ENCODE measurements around the gene SAC3D1. TPM values are rescaled to one million over a fixed set of nuclear protein-coding genes. Genes with fewer than 3 reads are reported as not detected.
A peak's percentile ranks its signal among the peaks of the same experiment; 100 is the strongest.

SAC3D1 gene
- total and polyA plus RNA-seq, 9 of the 15 experiments (the other 6 are each of a cell fraction or from before 2014, with no cell fraction given): 0.20 to 35.2 (median 5.8) TPM

DNA sequence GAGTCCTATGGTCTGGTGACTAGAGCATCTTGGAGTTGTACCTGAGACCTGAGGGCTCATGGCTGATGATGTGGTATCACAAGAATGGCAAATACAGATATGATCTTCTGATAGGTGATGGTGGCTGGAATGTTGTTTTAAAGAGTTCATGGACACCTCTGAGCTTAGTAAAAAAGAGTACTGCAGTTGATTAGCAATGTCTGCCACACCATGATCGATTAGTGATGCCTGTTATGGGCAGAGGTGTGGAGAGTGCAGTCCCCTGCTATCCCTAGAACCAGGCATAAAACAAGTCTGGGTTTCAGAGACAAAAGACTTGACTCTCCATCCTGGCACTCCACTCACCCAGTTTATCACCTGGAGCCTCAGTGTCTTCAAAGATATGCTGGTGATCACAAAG is 42.9 kb upstream of the SAC3D1 start (continued):
- TF ChIP-seq, protein P1, sequence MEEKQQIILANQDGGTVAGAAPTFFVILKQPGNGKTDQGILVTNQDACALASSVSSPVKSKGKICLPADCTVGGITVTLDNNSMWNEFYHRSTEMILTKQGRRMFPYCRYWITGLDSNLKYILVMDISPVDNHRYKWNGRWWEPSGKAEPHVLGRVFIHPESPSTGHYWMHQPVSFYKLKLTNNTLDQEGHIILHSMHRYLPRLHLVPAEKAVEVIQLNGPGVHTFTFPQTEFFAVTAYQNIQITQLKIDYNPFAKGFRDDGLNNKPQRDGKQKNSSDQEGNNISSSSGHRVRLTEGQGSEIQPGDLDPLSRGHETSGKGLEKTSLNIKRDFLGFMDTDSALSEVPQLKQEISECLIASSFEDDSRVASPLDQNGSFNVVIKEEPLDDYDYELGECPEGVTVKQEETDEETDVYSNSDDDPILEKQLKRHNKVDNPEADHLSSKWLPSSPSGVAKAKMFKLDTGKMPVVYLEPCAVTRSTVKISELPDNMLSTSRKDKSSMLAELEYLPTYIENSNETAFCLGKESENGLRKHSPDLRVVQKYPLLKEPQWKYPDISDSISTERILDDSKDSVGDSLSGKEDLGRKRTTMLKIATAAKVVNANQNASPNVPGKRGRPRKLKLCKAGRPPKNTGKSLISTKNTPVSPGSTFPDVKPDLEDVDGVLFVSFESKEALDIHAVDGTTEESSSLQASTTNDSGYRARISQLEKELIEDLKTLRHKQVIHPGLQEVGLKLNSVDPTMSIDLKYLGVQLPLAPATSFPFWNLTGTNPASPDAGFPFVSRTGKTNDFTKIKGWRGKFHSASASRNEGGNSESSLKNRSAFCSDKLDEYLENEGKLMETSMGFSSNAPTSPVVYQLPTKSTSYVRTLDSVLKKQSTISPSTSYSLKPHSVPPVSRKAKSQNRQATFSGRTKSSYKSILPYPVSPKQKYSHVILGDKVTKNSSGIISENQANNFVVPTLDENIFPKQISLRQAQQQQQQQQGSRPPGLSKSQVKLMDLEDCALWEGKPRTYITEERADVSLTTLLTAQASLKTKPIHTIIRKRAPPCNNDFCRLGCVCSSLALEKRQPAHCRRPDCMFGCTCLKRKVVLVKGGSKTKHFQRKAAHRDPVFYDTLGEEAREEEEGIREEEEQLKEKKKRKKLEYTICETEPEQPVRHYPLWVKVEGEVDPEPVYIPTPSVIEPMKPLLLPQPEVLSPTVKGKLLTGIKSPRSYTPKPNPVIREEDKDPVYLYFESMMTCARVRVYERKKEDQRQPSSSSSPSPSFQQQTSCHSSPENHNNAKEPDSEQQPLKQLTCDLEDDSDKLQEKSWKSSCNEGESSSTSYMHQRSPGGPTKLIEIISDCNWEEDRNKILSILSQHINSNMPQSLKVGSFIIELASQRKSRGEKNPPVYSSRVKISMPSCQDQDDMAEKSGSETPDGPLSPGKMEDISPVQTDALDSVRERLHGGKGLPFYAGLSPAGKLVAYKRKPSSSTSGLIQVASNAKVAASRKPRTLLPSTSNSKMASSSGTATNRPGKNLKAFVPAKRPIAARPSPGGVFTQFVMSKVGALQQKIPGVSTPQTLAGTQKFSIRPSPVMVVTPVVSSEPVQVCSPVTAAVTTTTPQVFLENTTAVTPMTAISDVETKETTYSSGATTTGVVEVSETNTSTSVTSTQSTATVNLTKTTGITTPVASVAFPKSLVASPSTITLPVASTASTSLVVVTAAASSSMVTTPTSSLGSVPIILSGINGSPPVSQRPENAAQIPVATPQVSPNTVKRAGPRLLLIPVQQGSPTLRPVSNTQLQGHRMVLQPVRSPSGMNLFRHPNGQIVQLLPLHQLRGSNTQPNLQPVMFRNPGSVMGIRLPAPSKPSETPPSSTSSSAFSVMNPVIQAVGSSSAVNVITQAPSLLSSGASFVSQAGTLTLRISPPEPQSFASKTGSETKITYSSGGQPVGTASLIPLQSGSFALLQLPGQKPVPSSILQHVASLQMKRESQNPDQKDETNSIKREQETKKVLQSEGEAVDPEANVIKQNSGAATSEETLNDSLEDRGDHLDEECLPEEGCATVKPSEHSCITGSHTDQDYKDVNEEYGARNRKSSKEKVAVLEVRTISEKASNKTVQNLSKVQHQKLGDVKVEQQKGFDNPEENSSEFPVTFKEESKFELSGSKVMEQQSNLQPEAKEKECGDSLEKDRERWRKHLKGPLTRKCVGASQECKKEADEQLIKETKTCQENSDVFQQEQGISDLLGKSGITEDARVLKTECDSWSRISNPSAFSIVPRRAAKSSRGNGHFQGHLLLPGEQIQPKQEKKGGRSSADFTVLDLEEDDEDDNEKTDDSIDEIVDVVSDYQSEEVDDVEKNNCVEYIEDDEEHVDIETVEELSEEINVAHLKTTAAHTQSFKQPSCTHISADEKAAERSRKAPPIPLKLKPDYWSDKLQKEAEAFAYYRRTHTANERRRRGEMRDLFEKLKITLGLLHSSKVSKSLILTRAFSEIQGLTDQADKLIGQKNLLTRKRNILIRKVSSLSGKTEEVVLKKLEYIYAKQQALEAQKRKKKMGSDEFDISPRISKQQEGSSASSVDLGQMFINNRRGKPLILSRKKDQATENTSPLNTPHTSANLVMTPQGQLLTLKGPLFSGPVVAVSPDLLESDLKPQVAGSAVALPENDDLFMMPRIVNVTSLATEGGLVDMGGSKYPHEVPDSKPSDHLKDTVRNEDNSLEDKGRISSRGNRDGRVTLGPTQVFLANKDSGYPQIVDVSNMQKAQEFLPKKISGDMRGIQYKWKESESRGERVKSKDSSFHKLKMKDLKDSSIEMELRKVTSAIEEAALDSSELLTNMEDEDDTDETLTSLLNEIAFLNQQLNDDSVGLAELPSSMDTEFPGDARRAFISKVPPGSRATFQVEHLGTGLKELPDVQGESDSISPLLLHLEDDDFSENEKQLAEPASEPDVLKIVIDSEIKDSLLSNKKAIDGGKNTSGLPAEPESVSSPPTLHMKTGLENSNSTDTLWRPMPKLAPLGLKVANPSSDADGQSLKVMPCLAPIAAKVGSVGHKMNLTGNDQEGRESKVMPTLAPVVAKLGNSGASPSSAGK (IDR thresholded peaks at IDR 0.05): no peak
- TF ChIP-seq, protein P2, sequence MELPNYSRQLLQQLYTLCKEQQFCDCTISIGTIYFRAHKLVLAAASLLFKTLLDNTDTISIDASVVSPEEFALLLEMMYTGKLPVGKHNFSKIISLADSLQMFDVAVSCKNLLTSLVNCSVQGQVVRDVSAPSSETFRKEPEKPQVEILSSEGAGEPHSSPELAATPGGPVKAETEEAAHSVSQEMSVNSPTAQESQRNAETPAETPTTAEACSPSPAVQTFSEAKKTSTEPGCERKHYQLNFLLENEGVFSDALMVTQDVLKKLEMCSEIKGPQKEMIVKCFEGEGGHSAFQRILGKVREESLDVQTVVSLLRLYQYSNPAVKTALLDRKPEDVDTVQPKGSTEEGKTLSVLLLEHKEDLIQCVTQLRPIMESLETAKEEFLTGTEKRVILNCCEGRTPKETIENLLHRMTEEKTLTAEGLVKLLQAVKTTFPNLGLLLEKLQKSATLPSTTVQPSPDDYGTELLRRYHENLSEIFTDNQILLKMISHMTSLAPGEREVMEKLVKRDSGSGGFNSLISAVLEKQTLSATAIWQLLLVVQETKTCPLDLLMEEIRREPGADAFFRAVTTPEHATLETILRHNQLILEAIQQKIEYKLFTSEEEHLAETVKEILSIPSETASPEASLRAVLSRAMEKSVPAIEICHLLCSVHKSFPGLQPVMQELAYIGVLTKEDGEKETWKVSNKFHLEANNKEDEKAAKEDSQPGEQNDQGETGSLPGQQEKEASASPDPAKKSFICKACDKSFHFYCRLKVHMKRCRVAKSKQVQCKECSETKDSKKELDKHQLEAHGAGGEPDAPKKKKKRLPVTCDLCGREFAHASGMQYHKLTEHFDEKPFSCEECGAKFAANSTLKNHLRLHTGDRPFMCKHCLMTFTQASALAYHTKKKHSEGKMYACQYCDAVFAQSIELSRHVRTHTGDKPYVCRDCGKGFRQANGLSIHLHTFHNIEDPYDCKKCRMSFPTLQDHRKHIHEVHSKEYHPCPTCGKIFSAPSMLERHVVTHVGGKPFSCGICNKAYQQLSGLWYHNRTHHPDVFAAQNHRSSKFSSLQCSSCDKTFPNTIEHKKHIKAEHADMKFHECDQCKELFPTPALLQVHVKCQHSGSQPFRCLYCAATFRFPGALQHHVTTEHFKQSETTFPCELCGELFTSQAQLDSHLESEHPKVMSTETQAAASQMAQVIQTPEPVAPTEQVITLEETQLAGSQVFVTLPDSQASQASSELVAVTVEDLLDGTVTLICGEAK (IDR thresholded peaks at IDR 0.05): no peak
- TF ChIP-seq, protein P2 (CRISPR knock-in tag; IDR thresholded peaks at IDR 0.05): no peak
- TF ChIP-seq KLF16 (IDR thresholded peaks at IDR 0.05) (no peak), ZNF77 (CRISPR knock-in tag; IDR thresholded peaks at IDR 0.05) (no peak), CBFA2T3 (IDR thresholded peaks at IDR 0.05) (peak; percentile 14; the same call in 1 of the 2 replicates), ZNF644 (tag; IDR thresholded peaks at IDR 0.05; ENCODE audit: low read depth) (no peak)
